ENCODE data around the gene CCT3.

- TF ChIP-seq CTCF (conservative IDR thresholded peaks at IDR 0.05; ENCODE audit: low read depth in 2 of 2): no peak
- TF ChIP-seq ETS1 (IDR thresholded peaks at IDR 0.05): no peak
Measured at GRCh38 chr1:156342166-156342955, 4.3 kb upstream of the CCT3 start.

Measured in GM23338 (cell line).